ENCODE data around the gene CCNL1.

DNA sequence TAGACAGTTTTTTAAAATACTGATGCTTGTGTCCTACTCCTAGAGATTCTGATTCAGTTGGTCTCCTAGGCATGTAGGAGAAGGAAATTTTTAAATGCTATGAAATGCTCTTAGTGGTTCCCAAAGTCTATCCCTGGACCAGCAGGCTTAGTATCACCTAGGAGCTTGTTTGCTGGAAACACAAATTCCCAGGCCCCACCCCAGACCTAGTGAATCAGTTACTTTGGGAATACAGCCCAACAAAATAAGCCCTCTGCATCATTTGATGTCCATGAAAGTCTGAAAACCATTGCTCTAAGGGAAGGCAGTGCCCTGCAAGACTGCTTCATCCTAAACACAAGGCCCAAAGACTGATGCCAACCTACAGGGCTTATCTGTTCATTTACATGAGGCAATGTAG, 36.3 kb downstream of the CCNL1 start:
- TF ChIP-seq EZH2 (IDR thresholded peaks at IDR 0.05; ENCODE audit: insufficient read depth, poor library complexity, severe bottlenecking) = no peak
- TF ChIP-seq EZH2phosphoT487 (IDR thresholded peaks at IDR 0.05; ENCODE audit: insufficient read depth, low read depth) = no peak

All from GM23248 (cell line).